Epithelial cell of esophagus (primary cell): Measurements from ENCODE around the gene OSBPL9.
"Not testable (repeated sequence)": the region's sequence is repeated elsewhere in the genome, so short reads cannot be mapped to it uniquely, and the experiment has no call there.

Source experiments
- DNase-seq: peaks from one replicate; pipeline ENCODE4 v3.0.0; 2010; ENCODE audit warnings: low read depth
- H3K4me3 ChIP-seq: 2 replicates; pipeline ENCODE4 v1.5.1; 2011; ENCODE audit warnings: mild to moderate bottlenecking, low read length, control low read depth
- TF ChIP-seq, protein P1 (sequence below): IDR thresholded peaks from 2 replicates; pipeline ENCODE4 v1.5.1; 2011; ENCODE audit warnings: low read depth, mild to moderate bottlenecking, low read length, control low read depth, inconsistent platforms; ENCODE audit not compliant: insufficient read depth; ENCODE audit errors: missing control alignments

The OSBPL9 gene

GRCh38 chr1:51728611-51729155 lies 111.8 kb downstream of the OSBPL9 start:
- no peak for DNase-seq
- TF ChIP-seq, protein P1, sequence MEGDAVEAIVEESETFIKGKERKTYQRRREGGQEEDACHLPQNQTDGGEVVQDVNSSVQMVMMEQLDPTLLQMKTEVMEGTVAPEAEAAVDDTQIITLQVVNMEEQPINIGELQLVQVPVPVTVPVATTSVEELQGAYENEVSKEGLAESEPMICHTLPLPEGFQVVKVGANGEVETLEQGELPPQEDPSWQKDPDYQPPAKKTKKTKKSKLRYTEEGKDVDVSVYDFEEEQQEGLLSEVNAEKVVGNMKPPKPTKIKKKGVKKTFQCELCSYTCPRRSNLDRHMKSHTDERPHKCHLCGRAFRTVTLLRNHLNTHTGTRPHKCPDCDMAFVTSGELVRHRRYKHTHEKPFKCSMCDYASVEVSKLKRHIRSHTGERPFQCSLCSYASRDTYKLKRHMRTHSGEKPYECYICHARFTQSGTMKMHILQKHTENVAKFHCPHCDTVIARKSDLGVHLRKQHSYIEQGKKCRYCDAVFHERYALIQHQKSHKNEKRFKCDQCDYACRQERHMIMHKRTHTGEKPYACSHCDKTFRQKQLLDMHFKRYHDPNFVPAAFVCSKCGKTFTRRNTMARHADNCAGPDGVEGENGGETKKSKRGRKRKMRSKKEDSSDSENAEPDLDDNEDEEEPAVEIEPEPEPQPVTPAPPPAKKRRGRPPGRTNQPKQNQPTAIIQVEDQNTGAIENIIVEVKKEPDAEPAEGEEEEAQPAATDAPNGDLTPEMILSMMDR: no peak

GRCh38 chr1:51729156-51729823 lies 112.4 kb downstream of the OSBPL9 start:
- peak; percentile 96 for DNase-seq
- TF ChIP-seq, protein P1: no peak
- peak overlapping the region; percentile 74 for H3K4me3 ChIP-seq

More at GRCh38 chr1:51728611-51729155, 111.8 kb downstream of the OSBPL9 start:
- H3K4me3 ChIP-seq: peak overlapping the region; percentile 74

DNA sequence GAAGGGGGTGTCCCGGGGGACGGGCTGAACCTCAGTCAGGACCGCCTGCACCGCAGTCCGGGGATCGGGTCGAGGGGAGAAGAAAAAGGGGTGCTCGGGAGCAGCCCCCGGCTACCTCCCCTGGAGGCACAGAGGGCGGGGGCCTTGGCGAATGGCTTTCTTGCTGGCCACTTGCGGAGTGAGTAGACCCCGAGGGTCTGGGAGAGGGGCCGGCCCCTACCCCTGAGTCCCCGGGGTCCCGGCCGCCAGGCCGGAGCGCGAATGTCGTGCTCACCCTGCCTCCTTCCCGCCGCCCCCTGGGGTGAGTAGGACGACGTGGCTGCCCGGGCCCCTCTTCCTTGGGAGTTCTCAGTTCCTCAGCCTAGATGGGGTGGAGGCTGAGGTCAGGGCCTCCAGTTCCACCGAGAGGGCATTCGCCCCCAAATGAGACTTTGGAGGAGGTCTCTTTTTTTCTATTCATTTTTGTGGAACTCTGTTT lies 113.0 kb downstream of the OSBPL9 start:
- TF ChIP-seq, protein P1: no peak
- DNase-seq: no peak
- H3K4me3 ChIP-seq: peak overlapping the region; percentile 74

DNA sequence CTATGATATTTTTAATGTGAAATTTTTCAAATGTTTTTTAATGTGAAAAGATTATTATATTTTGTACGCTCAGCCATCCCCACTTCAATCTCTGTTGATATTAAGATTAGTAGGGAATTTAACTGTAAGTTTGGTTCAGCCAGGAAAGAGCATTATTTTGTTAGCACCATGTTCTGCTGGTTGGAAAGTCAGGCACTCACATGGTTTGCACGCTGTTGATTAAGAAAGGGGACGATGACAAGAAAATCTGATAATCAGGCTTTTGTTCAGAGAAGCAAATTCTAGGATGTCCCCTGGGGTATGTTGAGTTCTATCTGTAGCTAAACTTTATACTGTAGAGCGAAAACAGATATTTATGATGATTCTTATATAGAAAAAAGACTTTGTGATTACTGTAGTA lies 115.1 kb downstream of the OSBPL9 start:
- TF ChIP-seq, protein P1: no peak
- no peak overlapping the region for H3K4me3 ChIP-seq

DNA sequence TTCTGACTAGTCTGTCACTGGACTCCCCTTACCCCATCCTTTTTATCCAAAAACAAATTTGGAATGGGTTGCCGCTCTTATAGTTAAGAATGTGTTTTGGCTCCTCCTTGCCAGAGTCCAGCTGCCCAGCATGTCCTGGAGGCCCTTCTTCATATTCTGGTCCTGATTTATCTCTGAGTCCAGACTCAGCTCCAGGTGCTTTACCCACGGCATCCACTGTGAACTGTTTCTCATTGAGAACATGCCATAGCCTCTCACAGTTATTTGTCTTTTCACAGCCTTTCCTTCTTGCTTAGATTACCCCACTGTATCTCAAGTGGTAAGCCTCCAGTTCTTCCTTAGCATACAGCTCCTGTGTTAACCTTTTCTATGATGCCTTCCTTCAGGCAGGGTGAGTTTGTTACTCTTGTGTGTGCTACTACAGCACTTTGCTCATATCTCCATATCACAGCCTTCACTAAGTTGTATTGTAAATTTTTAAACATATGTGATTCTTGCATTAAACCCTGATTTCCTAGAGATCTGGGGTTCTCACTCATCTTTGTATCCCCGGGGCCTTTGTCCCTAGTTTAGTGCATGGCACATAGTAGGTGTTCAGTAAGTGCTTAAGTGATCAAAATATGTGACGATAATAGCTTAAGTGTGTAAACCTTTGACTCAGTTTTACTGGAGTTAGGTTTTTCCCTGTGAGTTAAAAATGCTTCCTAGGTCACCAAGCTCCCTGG lies 116.0 kb downstream of the OSBPL9 start:
- no peak for DNase-seq
- TF ChIP-seq, protein P1: no peak
- no peak overlapping the region for H3K4me3 ChIP-seq

More for the DNA sequence above, 115.1 kb downstream of the OSBPL9 start:
- no peak for DNase-seq

DNA sequence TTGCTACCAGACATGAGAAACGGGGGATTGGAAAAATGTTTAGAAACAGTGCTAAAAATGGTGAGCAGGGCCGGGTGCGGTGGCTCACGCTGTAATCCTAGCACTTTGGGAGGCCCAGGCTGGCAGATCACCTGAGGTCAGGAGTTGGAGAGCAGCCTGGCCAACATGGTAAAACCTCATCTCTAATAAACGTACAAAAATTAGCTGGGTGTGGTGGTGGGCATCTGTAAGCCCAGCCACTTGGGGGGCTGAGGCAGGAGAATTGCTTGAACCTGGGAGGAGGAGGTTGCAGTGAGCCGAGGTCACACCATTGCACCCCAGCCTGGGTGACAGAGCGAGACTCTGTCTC lies 116.5 kb downstream of the OSBPL9 start:
- DNase-seq, H3K4me3 ChIP-seq: not testable (repeated sequence)

DNA sequence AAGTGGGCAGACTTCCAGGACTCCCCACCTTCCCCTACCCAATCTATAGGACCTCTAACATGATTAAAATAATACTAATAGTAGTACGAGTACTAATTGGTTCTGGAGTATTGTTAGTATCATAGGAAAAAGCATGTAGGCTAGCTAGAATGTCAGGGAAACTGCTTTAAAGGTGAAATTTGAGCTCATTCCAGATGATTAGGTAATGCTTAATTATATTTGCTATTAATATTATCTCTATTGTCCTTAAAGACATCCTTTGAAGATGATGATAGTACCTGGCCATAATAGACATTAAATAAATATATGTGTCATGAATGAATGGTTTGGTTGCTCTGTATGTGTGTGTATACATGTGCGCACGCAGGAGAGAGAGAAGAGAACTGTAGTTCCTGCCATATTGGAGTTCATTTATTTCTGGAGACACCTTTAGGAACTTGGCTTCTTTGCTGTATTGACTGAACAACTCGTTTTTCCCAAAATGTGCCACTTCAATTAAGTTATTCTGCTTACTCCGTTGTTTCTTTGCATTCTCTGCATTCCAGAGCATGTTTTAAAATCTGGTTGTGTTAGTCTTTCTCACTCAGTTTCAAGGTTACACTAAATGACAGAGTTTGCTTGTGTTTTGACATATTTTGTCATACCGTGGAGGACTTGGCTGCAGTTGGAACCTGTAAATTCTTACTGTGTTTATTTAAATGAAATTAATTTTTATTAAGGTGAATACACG lies 117.1 kb downstream of the OSBPL9 start:
- no peak overlapping the region for H3K4me3 ChIP-seq

More for the DNA sequence above, 117.1 kb downstream of the OSBPL9 start:
- peak; percentile 27 for DNase-seq
- TF ChIP-seq, protein P1: no peak
